Activated CD4-positive, alpha-beta T cell treated with anti-CD3 and anti-CD28 coated beads, Interleukin-2, amount 10 ng/mL, durations not matched to agents 7 days and 5 days (primary cell): ENCODE measurements around the gene CDC37. TPM values are rescaled to one million over a fixed set of nuclear protein-coding genes. Genes with fewer than 3 reads are reported as not detected.

ENCODE experiments used
- CTCF ChIA-PET: fragments of 350-600 bp; sonication (Branson Sonifier 250); formaldehyde crosslinking; loops from one replicate; lab custom pipeline; 2021; ENCODE audit warnings: antibody characterized with exemption; lab: Charles Lee
- POLR2A ChIA-PET: fragments of 350-600 bp; sonication (Branson Sonifier 250); formaldehyde crosslinking; loops from one replicate; lab custom pipeline; 2021; ENCODE audit warnings: antibody characterized with exemption; lab: Charles Lee
- DNase-seq: peaks from one replicate; pipeline ENCODE4 v3.0.0-alpha.2; 2020
- H3K27ac Mint-ChIP-seq: one replicate; pipeline ENCODE4 v1.8.0; 2021; ENCODE audit warnings: mild to moderate bottlenecking, moderate library complexity, mixed read lengths
- H3K27me3 Mint-ChIP-seq: one replicate; pipeline ENCODE4 v1.8.0; 2021; ENCODE audit warnings: mixed read lengths
- H3K36me3 Mint-ChIP-seq: one replicate; pipeline ENCODE4 v1.8.0; 2021; ENCODE audit warnings: low read depth, mixed read lengths
- H3K4me1 Mint-ChIP-seq: one replicate; pipeline ENCODE4 v1.8.0; 2021; ENCODE audit warnings: mixed read lengths
- H3K4me3 Mint-ChIP-seq: one replicate; pipeline ENCODE4 v1.8.0; 2021; ENCODE audit warnings: mild to moderate bottlenecking, moderate library complexity, mixed read lengths
- H3K9me3 Mint-ChIP-seq: one replicate; pipeline ENCODE4 v1.8.0; 2021; ENCODE audit warnings: mixed read lengths
- total RNA-seq, 2 experiments: library from RNA; stranded (reverse); gene quantifications; one replicate each; pipeline ENCODE4 v1.2.3, GENCODE V29; 2021

Gene CDC37
- 100 to 1,000 TPM; 200 to 205 TPM for total RNA-seq

GRCh38 chr19:10403137-10404021 lies at the start of gene CDC37:
CDC37 (minus strand) TSS chr19:10403542; CDS start chr19:10403479, 63 bp downstream.
- CTCF ChIA-PET = interaction anchor here (0.5 to 19.2 kb wide), 19 partner anchors 11 to 301 kb away, joined by 3 to 612 read pairs (median 5); partner anchors contain the start of genes ANGPTL6, ICAM5, P2RY11 and PDE4A
- H3K27me3 Mint-ChIP-seq = no peaks in the 10 kb centered on the region
- peaks cover 13% of the 10 kb centered on the region for H3K36me3 Mint-ChIP-seq
- peak within 1 kb of the TSS; percentile 97 for H3K4me3 Mint-ChIP-seq
- DNase-seq = peak; percentile 97
- POLR2A ChIA-PET = no interaction called here
- H3K27ac Mint-ChIP-seq = peak within 1 kb of the TSS; percentile 92
- peaks cover 69% of the 10 kb centered on the region for H3K4me1 Mint-ChIP-seq
- H3K9me3 Mint-ChIP-seq = no peaks in the 10 kb centered on the region

DNA sequence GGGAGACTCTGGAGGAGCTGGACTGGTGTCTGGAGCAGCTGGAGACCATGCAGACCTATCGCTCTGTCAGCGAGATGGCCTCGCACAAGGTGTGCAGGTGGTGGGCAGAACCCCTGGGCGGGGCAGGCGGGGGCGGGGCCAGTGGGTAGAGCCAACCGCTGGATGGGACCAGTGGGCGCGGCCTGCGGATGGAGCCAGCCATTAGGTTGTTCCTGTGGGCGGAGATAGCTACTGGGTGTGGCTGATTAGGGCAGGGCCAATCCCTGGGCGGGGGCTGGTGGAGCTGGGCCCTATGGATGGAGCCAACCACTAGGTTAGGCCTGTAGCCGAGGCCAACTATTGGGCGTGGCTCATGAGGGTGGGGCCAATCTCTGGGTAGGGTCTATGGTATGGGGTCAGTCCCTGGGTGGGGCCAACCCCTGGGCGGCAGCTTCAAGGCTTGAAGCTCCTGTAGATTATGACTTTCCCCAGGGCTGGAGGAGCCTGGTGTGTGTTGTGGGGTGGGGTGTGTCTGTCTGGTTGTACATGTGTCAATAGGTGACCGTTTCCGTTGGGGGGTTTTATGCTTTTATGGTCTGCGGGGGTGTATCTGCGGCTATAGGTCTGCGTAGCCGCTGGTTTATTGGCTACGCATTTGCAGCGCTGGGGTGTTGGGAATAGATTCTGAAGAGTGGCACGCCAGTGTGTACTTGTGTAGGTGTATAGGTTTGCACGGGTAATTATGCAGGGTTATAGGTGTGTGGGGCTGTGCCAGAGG lies 47.7 kb upstream of the CDC37 start:
- ChIA-PET POLR2A (no interaction called here), CTCF (interaction anchor here (1.0 to 1.4 kb wide), 2 partner anchors 28 to 35 kb away, joined by 4 read pairs; no protein-coding TSS in a partner anchor)
- H3K4me3 Mint-ChIP-seq = no peak overlapping the region
- no peaks in the 10 kb centered on the region for H3K27me3 Mint-ChIP-seq
- H3K36me3 Mint-ChIP-seq = no peaks in the 10 kb centered on the region
- H3K9me3 Mint-ChIP-seq = no peaks in the 10 kb centered on the region
- peak overlapping the region; percentile 7 for H3K27ac Mint-ChIP-seq
- peaks cover 18% of the 10 kb centered on the region for H3K4me1 Mint-ChIP-seq
- no peak for DNase-seq

DNA sequence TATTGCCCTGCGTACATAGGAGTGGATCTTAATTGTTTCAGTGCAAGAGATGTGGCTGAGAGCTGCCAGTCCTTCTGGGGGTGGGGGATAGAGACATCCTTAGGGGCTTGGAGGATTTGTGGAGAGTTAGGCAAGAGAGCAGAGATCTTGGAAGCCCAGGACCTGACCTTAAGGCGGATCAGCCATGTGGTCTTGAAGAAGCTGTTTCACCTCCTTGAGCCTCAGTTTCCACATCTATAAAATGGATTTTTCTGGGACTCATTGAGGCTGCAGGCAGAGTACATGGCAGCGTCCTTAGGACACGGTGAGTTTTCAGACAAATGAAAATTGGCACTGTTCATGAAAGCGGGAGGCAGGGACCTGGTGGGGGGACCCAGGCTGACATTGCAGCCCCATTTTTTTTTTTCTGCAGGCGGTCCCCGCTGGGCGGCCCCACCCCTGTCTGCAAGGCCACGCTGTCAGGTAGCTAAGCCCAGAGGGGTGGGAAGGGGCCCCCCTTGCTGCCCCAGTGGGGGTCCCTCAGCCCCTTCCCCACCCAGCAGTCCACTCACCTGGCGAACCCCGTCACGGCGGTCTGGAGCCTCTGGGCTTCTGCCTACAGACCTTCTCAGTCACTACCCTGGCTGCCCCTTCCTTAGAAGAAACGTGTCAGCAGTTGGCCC lies 47.0 kb upstream of the CDC37 start:
- H3K27me3 Mint-ChIP-seq = no peaks in the 10 kb centered on the region
- no peaks in the 10 kb centered on the region for H3K36me3 Mint-ChIP-seq
- ChIA-PET POLR2A (no interaction called here), CTCF (interaction anchor here (1.0 to 1.4 kb wide), 2 partner anchors 29 to 34 kb away, joined by 4 read pairs; no protein-coding TSS in a partner anchor)
- no peak overlapping the region for H3K4me3 Mint-ChIP-seq
- H3K27ac Mint-ChIP-seq = no peak overlapping the region
- peaks cover 18% of the 10 kb centered on the region for H3K4me1 Mint-ChIP-seq
- DNase-seq = no peak
- no peaks in the 10 kb centered on the region for H3K9me3 Mint-ChIP-seq

DNA sequence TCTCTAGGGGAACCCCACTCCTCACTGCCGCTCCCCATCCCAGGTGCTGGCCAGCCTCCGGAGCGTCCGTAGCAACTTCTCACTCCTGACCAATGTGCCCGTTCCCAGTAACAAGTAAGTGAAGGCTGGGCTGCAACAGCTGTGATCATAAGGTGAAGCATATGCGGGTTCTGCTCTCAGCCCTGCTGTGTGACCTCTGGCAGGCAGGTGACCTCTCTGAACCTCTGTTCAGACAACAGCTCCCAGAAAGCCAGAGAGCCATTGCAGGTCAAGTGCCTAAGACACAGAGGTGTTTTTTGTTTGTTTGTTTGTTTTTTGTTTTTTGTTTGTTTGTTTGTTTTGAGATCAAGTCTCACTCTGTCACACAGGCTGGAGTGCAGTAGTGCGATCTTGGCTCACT lies 45.7 kb upstream of the CDC37 start:
- no peak overlapping the region for H3K27ac Mint-ChIP-seq
- no peaks in the 10 kb centered on the region for H3K36me3 Mint-ChIP-seq
- no peaks in the 10 kb centered on the region for H3K27me3 Mint-ChIP-seq
- no peak for DNase-seq
- ChIA-PET CTCF (interaction anchor here (0.6 kb wide), 1 partner anchor 94 kb away, joined by 3 read pairs; no protein-coding TSS in a partner anchor), POLR2A (no interaction called here)
- no peak overlapping the region for H3K4me3 Mint-ChIP-seq
- peaks cover 18% of the 10 kb centered on the region for H3K4me1 Mint-ChIP-seq
- H3K9me3 Mint-ChIP-seq = no peaks in the 10 kb centered on the region

DNA sequence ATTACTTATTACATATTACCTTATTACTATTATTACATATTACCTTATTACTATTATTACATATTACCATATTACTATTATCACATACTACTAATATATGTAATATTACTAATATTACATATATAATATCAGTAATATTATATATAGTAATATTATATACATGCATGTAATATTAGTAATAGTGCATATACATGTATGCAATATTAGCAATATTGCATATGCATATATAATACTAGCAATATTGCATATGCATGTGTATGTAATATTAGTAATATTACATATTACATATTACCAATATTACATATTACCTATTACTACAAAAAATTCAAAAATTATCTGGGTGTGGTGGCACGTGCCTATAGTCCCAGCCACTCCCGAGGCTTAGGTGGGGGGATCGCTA lies 39.4 kb upstream of the CDC37 start:
- POLR2A ChIA-PET = no interaction called here
- Mint-ChIP-seq H3K27ac (no peak overlapping the region), H3K4me3 (no peak overlapping the region), H3K4me1 (peaks cover 3% of the 10 kb centered on the region), H3K27me3 (no peaks in the 10 kb centered on the region), H3K36me3 (no peaks in the 10 kb centered on the region), H3K9me3 (no peaks in the 10 kb centered on the region)
- no peak for DNase-seq
- CTCF ChIA-PET = no interaction called here

- H3K4me1 Mint-ChIP-seq = peaks cover 6% of the 10 kb centered on the region
- no peak overlapping the region for H3K4me3 Mint-ChIP-seq
- DNase-seq = no peak
- no peaks in the 10 kb centered on the region for H3K36me3 Mint-ChIP-seq
- H3K9me3 Mint-ChIP-seq = no peaks in the 10 kb centered on the region
- CTCF ChIA-PET = interaction anchor here (1.5 kb wide), 1 partner anchor 17 kb away, joined by 3 read pairs; no protein-coding TSS in a partner anchor
- H3K27me3 Mint-ChIP-seq = no peaks in the 10 kb centered on the region
- POLR2A ChIA-PET = interaction anchor here (0.6 kb wide), 1 partner anchor 8 kb away, joined by 4 read pairs; no protein-coding TSS in a partner anchor
- no peak overlapping the region for H3K27ac Mint-ChIP-seq
These were observed 36.2 kb upstream of the CDC37 start for GRCh38 chr19:10439588-10439987.

- Mint-ChIP-seq H3K27ac (no peak overlapping the region), H3K4me1 (peaks cover 45% of the 10 kb centered on the region), H3K36me3 (peaks cover 9% of the 10 kb centered on the region), H3K27me3 (peaks cover 33% of the 10 kb centered on the region), H3K9me3 (no peaks in the 10 kb centered on the region), H3K4me3 (no peak overlapping the region)
- CTCF ChIA-PET = interaction anchor here (1.1 to 27.9 kb wide), 5 partner anchors 9 to 143 kb away, joined by 3 to 612 read pairs (median 5); partner anchors contain the start of genes CDC37 and ICAM5
- POLR2A ChIA-PET = interaction anchor here (0.6 kb wide), 1 partner anchor 27 kb away, joined by 3 read pairs; no protein-coding TSS in a partner anchor
- DNase-seq = no peak
These were observed 29.8 kb upstream of the CDC37 start for GRCh38 chr19:10433131-10433536.

GRCh38 chr19:10432736-10433130 lies 29.4 kb upstream of the CDC37 start:
- Mint-ChIP-seq H3K27me3 (peaks cover 35% of the 10 kb centered on the region), H3K9me3 (no peaks in the 10 kb centered on the region), H3K36me3 (peaks cover 9% of the 10 kb centered on the region), H3K27ac (no peak overlapping the region), H3K4me3 (peak overlapping the region; percentile 36), H3K4me1 (peaks cover 49% of the 10 kb centered on the region)
- ChIA-PET POLR2A (interaction anchor here (0.6 kb wide), 1 partner anchor 27 kb away, joined by 3 read pairs; no protein-coding TSS in a partner anchor), CTCF (interaction anchor here (1.1 to 27.9 kb wide), 5 partner anchors 9 to 143 kb away, joined by 3 to 612 read pairs (median 5); partner anchors contain the start of genes CDC37 and ICAM5)
- DNase-seq = no peak

DNA sequence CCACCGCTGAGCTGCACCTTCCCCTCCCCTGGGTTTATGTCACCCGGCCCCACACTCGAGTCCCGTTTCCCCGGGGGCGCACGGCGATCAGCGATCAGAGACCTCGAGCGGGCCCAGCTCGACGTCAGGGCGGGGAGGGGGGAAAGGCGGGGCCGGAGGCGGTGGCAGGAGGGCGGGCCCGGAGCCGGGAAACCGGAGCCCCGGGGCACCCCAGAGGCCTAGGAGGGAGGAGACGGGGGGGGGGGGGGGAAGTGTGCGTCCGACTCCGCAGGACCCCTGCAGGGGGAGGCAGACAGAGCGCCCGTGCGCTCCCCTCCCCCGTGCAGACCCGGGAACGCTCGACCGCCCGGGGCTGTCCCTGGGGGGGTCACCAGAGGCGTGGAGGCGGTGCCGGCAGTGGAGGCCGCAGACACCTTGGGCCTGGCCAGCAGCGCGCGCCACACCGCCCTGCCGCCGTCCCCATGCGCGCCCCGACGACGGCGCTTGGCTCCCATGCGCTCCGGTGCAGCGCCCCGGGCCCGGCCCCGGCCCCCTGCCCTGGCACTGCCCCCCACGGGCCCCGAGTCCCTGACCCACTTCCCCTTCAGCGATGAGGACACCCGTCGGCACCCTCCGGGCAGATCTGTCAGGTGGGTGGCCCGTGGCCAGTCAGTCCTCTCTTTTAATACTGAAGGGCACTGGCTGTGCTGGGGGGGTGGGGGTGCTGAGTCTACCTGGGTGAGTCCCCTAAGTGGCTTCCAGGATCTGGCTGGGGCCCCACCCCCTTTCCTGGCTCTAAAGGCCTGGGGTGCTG lies 28.8 kb upstream of the CDC37 start:
- H3K4me3 Mint-ChIP-seq = peak overlapping the region; percentile 72
- H3K4me1 Mint-ChIP-seq = peaks cover 55% of the 10 kb centered on the region
- DNase-seq = peak; percentile 63

GRCh38 chr19:10431254-10431942 lies 28.1 kb upstream of the CDC37 start:
- POLR2A ChIA-PET = no interaction called here
- Mint-ChIP-seq H3K27ac (peak overlapping the region; percentile 72), H3K4me3 (peak overlapping the region; percentile 72), H3K36me3 (peaks cover 9% of the 10 kb centered on the region), H3K27me3 (peaks cover 38% of the 10 kb centered on the region), H3K4me1 (peaks cover 57% of the 10 kb centered on the region), H3K9me3 (no peaks in the 10 kb centered on the region)
- CTCF ChIA-PET = interaction anchor here (0.6 to 27.9 kb wide), 5 partner anchors 10 to 455 kb away, joined by 3 to 612 read pairs (median 10); partner anchors contain the start of genes CDC37 and PDE4A
- DNase-seq = peak; percentile 49

More for the DNA sequence above, 28.8 kb upstream of the CDC37 start:
- CTCF ChIA-PET = interaction anchor here (0.6 to 27.9 kb wide), 6 partner anchors 8 to 456 kb away, joined by 3 to 612 read pairs (median 5); partner anchors contain the start of genes CDC37 and ICAM5
- Mint-ChIP-seq H3K27ac (peak overlapping the region; percentile 72), H3K27me3 (peaks cover 37% of the 10 kb centered on the region), H3K36me3 (peaks cover 9% of the 10 kb centered on the region), H3K9me3 (no peaks in the 10 kb centered on the region)
- POLR2A ChIA-PET = interaction anchor here (0.6 kb wide), 1 partner anchor 26 kb away, joined by 3 read pairs; no protein-coding TSS in a partner anchor
